Hypothalamus (tissue), 51 donors: ENCODE measurements around the gene SLC22A14.
"Not testable (repeated sequence)": the region's sequence is repeated elsewhere in the genome, so short reads cannot be mapped to it uniquely, and the experiment has no call there.

Source experiments
- DNase-seq, 51 donors: peaks; one replicate each; lab custom pipeline; 2025; lab: John Stamatoyannopoulos, UW

SLC22A14 gene

GRCh38 chr3:38270606-38271005, 11.5 kb upstream of the SLC22A14 start:
- no peak for DNase-seq

DNA sequence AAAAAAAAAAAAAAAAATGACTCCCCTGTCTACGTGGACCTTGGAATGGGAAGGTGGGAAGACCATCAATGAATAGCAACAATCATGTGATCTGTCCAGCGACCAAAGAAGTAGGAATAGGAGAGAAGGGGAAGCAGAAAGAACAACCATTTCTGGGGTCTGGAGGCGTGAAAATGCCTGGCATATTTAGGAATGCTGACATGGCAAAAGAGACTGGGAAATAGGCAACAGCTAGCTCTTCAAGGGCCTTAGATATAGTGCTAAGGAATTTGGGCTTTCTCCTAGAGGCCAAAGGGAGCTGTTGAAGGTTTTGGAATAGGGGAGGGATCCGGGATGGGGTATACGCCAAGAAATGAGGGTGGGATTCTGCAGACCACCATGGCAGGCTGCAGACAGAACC, 10.5 kb upstream of the SLC22A14 start:
- DNase-seq, result no peak

GRCh38 chr3:38274864-38275649, 7.0 kb upstream of the SLC22A14 start:
- no peak for DNase-seq

DNA sequence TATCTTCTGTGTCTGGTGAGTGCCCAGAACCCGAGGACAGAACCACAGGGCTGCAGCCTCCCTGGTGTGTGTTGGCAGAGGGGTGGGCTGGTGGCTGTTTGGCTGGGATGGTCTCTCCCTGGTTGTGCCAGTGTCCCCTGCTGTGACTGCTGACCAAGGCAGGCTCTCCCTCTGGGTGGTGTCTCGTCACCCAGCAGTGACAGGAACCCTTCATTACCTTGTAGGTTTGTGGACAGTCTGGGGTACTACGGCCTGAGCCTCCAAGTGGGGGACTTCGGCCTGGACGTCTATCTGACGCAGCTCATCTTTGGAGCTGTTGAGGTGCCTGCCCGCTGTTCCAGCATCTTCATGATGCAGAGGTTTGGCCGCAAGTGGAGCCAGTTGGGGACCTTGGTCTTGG, 6.4 kb upstream of the SLC22A14 start:
- no peak for DNase-seq

DNA sequence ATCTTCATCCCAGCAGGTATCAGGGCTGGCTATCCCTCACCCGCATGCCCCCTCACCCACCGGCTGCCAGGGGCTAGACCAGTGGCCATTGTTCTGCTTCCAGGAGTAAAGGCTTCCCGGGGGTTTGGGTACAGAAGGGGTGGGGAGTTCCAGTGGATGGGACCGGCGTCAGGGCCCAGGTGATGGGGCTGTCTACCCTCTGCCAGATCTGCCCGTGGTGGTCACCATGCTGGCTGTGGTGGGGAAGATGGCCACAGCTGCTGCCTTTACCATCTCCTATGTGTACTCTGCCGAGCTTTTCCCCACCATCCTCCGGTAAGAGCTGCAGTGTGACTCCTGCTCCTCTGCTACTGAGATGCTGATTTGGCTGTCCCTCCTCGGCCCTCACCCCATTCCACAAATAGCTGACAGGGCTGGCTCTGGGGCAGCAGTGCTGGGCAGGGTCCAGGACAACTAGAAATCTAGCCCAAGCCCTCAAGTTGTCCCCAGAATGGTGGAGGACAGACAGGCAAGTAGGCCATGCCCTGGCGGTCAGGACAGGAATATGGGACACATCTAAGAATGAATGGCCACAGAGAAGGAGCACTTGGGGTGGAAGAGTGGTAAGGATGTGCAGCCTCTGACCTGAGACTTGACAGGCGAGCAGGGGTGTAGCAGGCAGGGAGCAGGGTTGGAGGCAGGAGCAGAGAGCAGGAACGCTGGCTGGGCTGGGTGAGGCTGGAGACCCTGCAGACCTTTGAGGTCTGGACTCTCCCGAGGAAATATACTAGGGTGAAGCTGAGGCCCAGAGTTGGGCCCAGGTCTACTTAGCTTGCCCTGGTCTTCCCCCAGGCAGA, 5.8 kb upstream of the SLC22A14 start:
- no peak for DNase-seq

DNA sequence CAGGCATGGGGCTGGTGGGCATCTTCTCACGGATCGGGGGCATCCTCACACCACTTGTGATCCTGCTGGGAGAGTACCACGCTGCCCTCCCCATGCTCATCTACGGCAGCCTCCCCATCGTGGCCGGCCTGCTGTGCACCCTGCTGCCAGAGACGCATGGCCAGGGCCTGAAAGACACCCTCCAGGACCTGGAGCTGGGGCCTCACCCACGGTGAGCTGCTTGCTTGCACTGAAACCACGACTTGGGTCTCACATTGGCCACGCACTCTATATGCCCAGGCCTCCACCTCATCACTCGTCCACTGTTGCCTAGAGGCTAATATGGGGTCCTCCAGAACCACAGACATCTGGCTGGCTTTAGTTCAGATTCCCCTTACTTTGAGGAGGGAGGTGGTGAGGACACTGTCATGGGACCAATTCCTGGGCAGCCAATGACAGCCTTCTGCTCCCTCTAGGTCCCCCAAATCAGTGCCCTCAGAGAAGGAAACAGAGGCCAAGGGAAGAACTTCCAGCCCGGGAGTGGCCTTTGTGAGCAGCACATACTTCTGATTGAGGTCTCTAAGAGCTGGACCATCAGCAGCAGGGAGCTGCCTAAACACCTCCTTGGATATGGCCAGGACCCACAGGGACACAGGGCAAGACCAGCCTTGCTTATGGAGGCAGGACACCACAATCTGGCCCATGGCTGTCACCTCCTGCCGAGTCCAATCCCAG, 5.0 kb upstream of the SLC22A14 start:
- no peak for DNase-seq

- DNase-seq, result no peak
These were observed 3.3 kb upstream of the SLC22A14 start for GRCh38 chr3:38278841-38279240.

GRCh38 chr3:38283810-38284755, 2.0 kb downstream of the SLC22A14 start:
- DNase-seq, result no peak

- no peak for DNase-seq
These were observed 2.7 kb downstream of the SLC22A14 start for GRCh38 chr3:38284756-38285150.

DNA sequence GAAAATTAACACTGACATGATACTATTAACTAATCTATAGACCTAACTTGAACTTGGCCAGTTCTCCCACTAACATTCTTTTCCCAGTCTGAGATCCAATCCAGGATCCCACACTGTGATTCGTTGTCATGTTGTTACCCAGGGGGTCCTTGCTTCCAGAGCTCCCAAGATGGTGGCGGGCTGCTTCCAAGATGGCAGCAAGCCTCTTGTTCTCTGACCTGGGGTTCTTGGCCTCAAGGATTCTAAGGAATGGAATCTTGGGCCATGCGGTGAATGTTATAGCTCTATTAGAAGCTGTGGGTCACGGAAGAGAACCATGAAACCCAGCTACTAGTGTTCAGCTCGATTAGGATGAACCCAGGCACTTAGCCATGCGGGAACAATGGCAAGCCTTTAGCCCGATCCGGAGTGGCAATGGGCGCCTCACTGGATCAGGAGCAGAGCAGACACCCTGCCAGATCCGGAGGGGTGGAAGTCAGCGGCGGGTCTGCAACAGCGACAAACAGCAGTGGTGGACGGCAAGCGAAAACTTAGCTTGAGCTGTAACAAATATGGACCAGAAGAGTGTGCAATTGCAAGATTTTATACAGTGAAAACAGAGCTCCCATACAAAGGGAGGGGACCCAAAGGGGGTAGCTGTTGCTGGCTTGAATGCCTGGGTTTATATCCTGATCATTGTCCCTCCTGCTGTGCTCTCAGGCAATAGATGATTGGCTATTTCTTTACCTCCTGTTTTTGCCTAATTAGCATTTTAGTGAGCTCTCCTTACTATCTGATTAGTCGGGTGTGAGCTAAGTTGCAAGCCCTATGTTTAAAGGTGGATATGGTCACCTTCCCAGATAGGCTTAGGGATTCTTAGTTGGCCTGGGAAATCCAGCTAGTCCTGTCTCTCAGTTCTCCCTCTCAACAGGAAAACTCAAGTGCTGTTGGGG, 7.5 kb downstream of the SLC22A14 start:
- DNase-seq, result not testable (repeated sequence)

DNA sequence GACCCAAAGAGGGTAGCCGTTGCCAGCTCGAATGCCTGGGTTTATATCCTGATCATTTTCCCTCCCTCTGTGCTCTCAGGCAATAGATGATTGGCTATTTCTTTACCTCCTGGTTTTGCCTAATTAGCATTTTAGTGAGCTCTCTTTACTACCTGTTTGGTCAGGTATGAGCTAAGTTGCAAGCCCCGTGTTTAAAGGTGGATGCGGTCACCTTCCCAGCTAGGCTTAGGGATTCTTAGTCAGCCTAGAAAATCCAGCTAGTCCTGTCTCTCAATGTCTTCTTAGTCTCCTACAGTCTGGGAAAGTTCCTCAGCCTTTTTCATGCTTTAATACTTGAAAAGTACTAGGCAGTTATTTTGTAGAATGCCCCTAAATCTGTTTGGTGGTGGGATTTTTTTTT, 15.0 kb downstream of the SLC22A14 start:
- not testable (repeated sequence) for DNase-seq

- DNase-seq, result no peak
These were observed 15.4 kb downstream of the SLC22A14 start for GRCh38 chr3:38297537-38297936.

DNA sequence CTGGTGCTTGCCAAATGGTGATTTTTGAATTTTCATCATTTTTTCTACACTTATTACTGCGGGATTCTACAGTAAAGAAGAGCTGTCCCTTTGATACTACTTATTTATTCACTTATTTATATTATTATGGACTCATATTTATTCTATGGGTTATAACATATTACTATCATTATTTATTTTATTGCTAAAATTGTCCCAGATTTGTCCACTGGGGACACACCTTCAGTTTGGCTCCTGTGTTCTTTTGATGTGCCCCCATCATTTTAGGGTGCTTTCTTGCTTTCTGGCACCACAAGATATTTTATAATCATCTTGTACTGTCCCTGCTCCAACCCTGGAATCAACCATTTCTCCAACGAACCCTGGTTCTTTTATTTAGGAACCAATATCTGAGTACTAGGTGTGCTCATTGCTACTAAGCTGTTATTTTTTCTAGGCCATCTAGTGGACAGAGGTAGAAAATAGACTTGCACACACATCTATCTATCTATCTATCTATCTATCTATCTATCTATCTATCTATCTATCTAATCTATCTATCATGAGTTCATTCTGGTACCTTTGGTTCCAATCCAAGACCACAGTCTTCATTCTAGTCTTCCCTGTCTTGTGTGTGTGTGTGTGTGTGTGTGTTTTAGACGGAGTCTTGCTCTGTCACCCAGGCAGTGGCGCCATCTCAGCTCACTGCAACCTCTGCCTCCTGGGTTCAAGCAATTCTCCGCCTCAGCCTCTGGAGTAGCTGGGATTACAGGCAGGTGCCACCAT, 16.0 kb downstream of the SLC22A14 start:
- DNase-seq, result no peak

DNA sequence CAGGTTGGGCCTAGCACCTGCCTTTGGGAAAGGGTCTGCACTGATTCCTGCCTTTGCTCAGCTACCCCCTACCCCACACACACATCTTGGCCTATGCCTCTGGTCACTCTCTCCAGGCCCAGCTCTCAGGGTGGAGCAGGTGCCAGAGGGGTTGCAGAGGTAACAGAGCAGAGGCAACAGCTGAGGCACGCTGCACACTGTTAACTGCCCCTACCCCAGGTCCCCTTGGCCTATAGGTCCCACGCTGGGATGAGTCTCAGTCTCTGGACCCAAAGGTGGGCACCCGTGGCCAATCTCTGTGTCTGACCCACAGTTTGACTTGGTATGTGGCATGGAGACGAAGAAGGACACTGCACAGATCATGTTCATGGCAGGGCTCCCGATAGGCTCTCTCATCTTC, 24.8 kb downstream of the SLC22A14 start:
- no peak for DNase-seq

GRCh38 chr3:38307599-38307998, 25.5 kb downstream of the SLC22A14 start:
- DNase-seq, result no peak

GRCh38 chr3:38308456-38308855, 26.4 kb downstream of the SLC22A14 start:
- no peak for DNase-seq

- DNase-seq, result no peak
These were observed 29.4 kb downstream of the SLC22A14 start for GRCh38 chr3:38311476-38311875.

- DNase-seq, result no peak
These were observed 29.8 kb downstream of the SLC22A14 start for GRCh38 chr3:38311941-38312340.
